Spleen (tissue), 11 donors: ENCODE data around the gene VEPH1. TPM values are rescaled to one million over a fixed set of nuclear protein-coding genes. Genes with fewer than 3 reads are reported as not detected.

ENCODE experiments used
- DNase-seq: peaks from one replicate; pipeline ENCODE4 v3.0.0-alpha.2; 2020
- H3K27ac ChIP-seq, 8 donors: fragments of 200-600 bp; sonication (generic) in 7 of 8; 1 replicate in 4 of 8; 2 replicates in 4 of 8; pipeline versions ENCODE4 v1.5.0 to v1.8.0; 2016 to 2021; ENCODE audit warnings: inconsistent platforms in 4 of 8, mild to moderate bottlenecking in 4 of 8, moderate library complexity in 1 of 8
- H3K27me3 ChIP-seq, 7 donors: fragments of 200-600 bp; sonication (generic) in 6 of 7; replicated peaks in 1 of 7; 1 replicate in 4 of 7; 2 replicates in 3 of 7; pipeline versions ENCODE4 v1.5.0 to v1.8.0; 2016 to 2021; ENCODE audit warnings: inconsistent platforms in 3 of 7, mild to moderate bottlenecking in 1 of 7
- H3K36me3 ChIP-seq, 6 donors: fragments of 200-600 bp; sonication (generic) in 5 of 6; 1 replicate in 4 of 6; 2 replicates in 2 of 6; pipeline versions ENCODE4 v1.5.0 to v1.8.0; 2016 to 2021; ENCODE audit warnings: inconsistent platforms in 2 of 6
- H3K4me1 ChIP-seq, 6 donors: fragments of 200-600 bp; sonication (generic) in 5 of 6; 1 replicate in 3 of 6; 2 replicates in 3 of 6; pipeline versions ENCODE4 v1.5.0 to v1.8.0; 2016 to 2021; ENCODE audit warnings: inconsistent platforms in 3 of 6
- H3K4me3 ChIP-seq, 8 donors: fragments of 200-600 bp; sonication (generic) in 7 of 8; 1 replicate in 4 of 8; 2 replicates in 4 of 8; pipeline versions ENCODE4 v1.5.0 to v1.8.0; 2016 to 2021; ENCODE audit warnings: inconsistent platforms in 4 of 8, mild to moderate bottlenecking in 4 of 8, moderate library complexity in 2 of 8
- H3K9me3 ChIP-seq, 8 donors: fragments of 200-600 bp; sonication (generic) in 7 of 8; 1 replicate in 4 of 8; 2 replicates in 4 of 8; pipeline versions ENCODE4 v1.5.0 to v1.8.0; 2016 to 2021; ENCODE audit warnings: inconsistent platforms in 4 of 8
- POLR2A ChIP-seq, 3 donors: fragments of 450-650 bp; IDR thresholded peaks; one replicate each; pipeline ENCODE4 v1.5.1; 2017; ENCODE audit warnings: antibody characterized with exemption in 3 of 3, mild to moderate bottlenecking in 1 of 3
- POLR2AphosphoS5 ChIP-seq, 3 donors: sonication (generic); formaldehyde crosslinking; IDR thresholded peaks; one replicate each; pipeline ENCODE4 v1.5.1; 2017; ENCODE audit warnings: antibody characterized with exemption in 3 of 3
- WGBS, 5 donors: extraction: QIAGEN DNeasy Blood & Tissue Kit in 3 of 5; methylation state at CpG; one replicate each; pipeline versions ENCODE4 v1.1.5 to v1.1.7; 2013 to 2018; 5-methylcytosine and 5-hydroxymethylcytosine counted together
- intact Hi-C: fragments of 100-400 bp; cut with DNase I; formaldehyde crosslinking; loops from one replicate; pipeline ENCODE4 v1.15.0; 2023; ENCODE audit warnings: low total_unique reads
- polyA plus RNA-seq, 3 donors: library from polyadenylated mRNA; stranded (reverse); fragments of 200-250 nt; gene quantifications; one replicate each; pipeline ENCODE4 v1.2.1, GENCODE V29; 2013
- total RNA-seq, 7 donors: library from RNA; depleted of rRNA in 3 of 7; stranded (reverse); fragments of >200 nt in 3 of 7; fragmentation: NEBNext Ultra II Directional in 4 of 7; extraction: Animal tissue kit (Norgen Biotek cat#: 25700) in 4 of 7; gene quantifications; one replicate each; pipeline versions ENCODE4 v1.1.0 to v1.2.1, GENCODE V29; 2016 to 2021
- TF ChIP-seq, protein P1 (sequence below), 11 experiments: fragments of 200-600 bp in 7 of 11; fragments of 450-650 bp in 4 of 11; sonication (generic) in 4 of 11; IDR thresholded peaks in 8 of 11; conservative IDR thresholded peaks in 3 of 11; 1 replicate in 7 of 11; 2 replicates in 4 of 11; pipeline versions ENCODE4 v1.4.0 to v1.8.0; 2016 to 2021; ENCODE audit warnings: antibody characterized with exemption in 11 of 11, inconsistent platforms in 4 of 11, mild to moderate bottlenecking in 1 of 11
- donor health status: healthy with polysubstance abuse.
- donor health status: DM: no; HTN: no; CAD: no; lungs with moderate emphysema.
- donor health status: DM: no; HTN: no; CAD: no.
- donor health status: Bipolar disorder and iron deficiency.
- donor health status: healthy.
- donor health status: DM: no; HTN: no; CAD: no.
- donor health status: DM: yes; HTN: yes; CAD: no.

VEPH1 gene
- total and polyA plus RNA-seq, 10 donors = 0.26 to 19.6 (median 5.8) TPM

- Histone ChIP-seq H3K4me3 (peak overlapping the region in 5 of 8 donors; percentile 0 to 55 (median 19)), H3K36me3 (no peaks in the 10 kb centered on the region), H3K27me3 (peaks cover 0 to 51% (median 8%) of the 10 kb centered on the region in 7 donors), H3K4me1 (peaks cover 0 to 5% (median 0%) of the 10 kb centered on the region in 6 donors), H3K9me3 (peaks cover 0 to 15% (median 8%) of the 10 kb centered on the region in 8 donors), H3K27ac (no peak overlapping the region)
- intact Hi-C loops = no loop called here
- TF ChIP-seq POLR2A (IDR thresholded peaks at IDR 0.05) = no peak
- WGBS, 5 donors = 76 to 82% (median 80%) methylated on average over 13 of the region's 13 CpGs
- no peak for DNase-seq
These were observed 40.4 kb upstream of the VEPH1 start for GRCh38 chr3:157543501-157544035.

- TF ChIP-seq, protein P1, sequence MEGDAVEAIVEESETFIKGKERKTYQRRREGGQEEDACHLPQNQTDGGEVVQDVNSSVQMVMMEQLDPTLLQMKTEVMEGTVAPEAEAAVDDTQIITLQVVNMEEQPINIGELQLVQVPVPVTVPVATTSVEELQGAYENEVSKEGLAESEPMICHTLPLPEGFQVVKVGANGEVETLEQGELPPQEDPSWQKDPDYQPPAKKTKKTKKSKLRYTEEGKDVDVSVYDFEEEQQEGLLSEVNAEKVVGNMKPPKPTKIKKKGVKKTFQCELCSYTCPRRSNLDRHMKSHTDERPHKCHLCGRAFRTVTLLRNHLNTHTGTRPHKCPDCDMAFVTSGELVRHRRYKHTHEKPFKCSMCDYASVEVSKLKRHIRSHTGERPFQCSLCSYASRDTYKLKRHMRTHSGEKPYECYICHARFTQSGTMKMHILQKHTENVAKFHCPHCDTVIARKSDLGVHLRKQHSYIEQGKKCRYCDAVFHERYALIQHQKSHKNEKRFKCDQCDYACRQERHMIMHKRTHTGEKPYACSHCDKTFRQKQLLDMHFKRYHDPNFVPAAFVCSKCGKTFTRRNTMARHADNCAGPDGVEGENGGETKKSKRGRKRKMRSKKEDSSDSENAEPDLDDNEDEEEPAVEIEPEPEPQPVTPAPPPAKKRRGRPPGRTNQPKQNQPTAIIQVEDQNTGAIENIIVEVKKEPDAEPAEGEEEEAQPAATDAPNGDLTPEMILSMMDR (IDR thresholded peaks at IDR 0.05 in 8 of 11, conservative IDR thresholded peaks at IDR 0.05 in 3 of 11) = no peak
- no peak for TF ChIP-seq POLR2AphosphoS5 (IDR thresholded peaks at IDR 0.05)
- TF ChIP-seq POLR2A (IDR thresholded peaks at IDR 0.05) = no peak
- Histone ChIP-seq H3K4me1 (peaks cover 0 to 5% (median 0%) of the 10 kb centered on the region in 6 donors), H3K36me3 (no peaks in the 10 kb centered on the region), H3K4me3 (peak overlapping the region in 6 of 8 donors; percentile 0 to 55 (median 16)), H3K27ac (no peak overlapping the region), H3K27me3 (peaks cover 0 to 51% (median 8%) of the 10 kb centered on the region in 7 donors), H3K9me3 (peaks cover 0 to 15% (median 8%) of the 10 kb centered on the region in 8 donors)
- 16 to 37% (median 20%) methylated on average over 37 to 50 of the region's 50 CpGs for WGBS, 5 donors
- DNase-seq = no peak
- intact Hi-C loops = no loop called here
These were observed 39.7 kb upstream of the VEPH1 start for GRCh38 chr3:157542711-157543500.

GRCh38 chr3:157541506-157542236 is 38.5 kb upstream of the VEPH1 start:
- peaks cover 0 to 51% (median 8%) of the 10 kb centered on the region in 7 donors for H3K27me3 ChIP-seq
- no peak overlapping the region for H3K27ac ChIP-seq
- intact Hi-C loops = no loop called here
- 81 to 90% (median 85%) methylated on average over 6 of the region's 6 CpGs for WGBS, 5 donors
- H3K4me1 ChIP-seq = peaks cover 0 to 5% (median 0%) of the 10 kb centered on the region in 6 donors
- no peaks in the 10 kb centered on the region for H3K36me3 ChIP-seq
- DNase-seq = no peak
- no peak for TF ChIP-seq POLR2AphosphoS5 (IDR thresholded peaks at IDR 0.05)
- TF ChIP-seq POLR2A (IDR thresholded peaks at IDR 0.05) = no peak
- TF ChIP-seq, protein P1 (IDR thresholded peaks at IDR 0.05 in 8 of 11, conservative IDR thresholded peaks at IDR 0.05 in 3 of 11) = no peak
- peaks cover 0 to 15% (median 8%) of the 10 kb centered on the region in 8 donors for H3K9me3 ChIP-seq
- no peak overlapping the region for H3K4me3 ChIP-seq

DNA sequence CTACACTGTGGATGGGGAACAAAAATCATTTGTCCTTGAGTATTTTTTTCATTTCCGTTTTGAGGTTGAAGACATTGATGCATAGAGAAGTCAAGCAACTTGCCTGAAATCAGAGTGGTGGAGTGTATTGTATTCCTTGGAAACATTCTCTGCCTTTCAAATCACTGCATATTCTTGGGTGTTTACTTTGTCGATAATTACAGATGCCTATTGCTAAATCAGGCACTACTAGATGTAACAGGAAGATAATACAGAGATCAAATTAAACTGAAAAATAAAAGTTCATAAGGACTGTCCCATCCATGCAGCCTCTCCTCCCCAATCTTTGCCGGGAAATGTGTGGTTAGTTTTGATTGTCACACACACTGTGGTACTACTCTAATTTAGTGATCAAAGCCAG is 37.4 kb upstream of the VEPH1 start:
- Histone ChIP-seq H3K27ac (no peak overlapping the region), H3K4me3 (no peak overlapping the region), H3K9me3 (peaks cover 0 to 15% (median 8%) of the 10 kb centered on the region in 8 donors), H3K36me3 (no peaks in the 10 kb centered on the region), H3K4me1 (peaks cover 0 to 5% (median 0%) of the 10 kb centered on the region in 6 donors), H3K27me3 (peaks cover 0 to 51% (median 8%) of the 10 kb centered on the region in 7 donors)
- no peak for TF ChIP-seq POLR2A (IDR thresholded peaks at IDR 0.05)
- TF ChIP-seq POLR2AphosphoS5 (IDR thresholded peaks at IDR 0.05) = no peak
- TF ChIP-seq, protein P1 (IDR thresholded peaks at IDR 0.05 in 8 of 11, conservative IDR thresholded peaks at IDR 0.05 in 3 of 11) = no peak
- WGBS, 5 donors = 46 to 77% (median 56%) methylated on average over 3 of the region's 3 CpGs
- no peak for DNase-seq
- intact Hi-C loops = no loop called here
